Measurements from ENCODE around the gene ATP6V1E1.

DNA sequence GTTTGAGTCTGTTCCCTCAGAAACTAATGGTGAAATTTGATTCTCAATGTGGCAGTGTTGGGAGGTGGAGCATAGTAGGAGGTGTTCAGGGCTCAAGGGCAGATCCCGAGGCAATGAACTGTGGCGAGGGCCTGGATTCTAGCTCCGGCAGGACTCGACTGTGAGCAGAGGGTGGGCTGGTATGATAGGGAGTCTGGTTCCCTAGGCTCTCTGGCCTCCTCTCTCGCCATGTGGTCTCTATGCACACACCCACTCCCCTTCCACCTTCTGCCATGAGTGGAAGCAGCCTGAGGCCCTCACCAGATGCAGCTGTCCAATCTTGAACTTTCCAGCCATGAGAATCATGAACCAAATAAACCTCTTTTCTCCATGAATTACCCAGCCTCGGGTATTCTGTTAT lies 32.3 kb downstream of the ATP6V1E1 start:
- TF ChIP-seq, protein P1, sequence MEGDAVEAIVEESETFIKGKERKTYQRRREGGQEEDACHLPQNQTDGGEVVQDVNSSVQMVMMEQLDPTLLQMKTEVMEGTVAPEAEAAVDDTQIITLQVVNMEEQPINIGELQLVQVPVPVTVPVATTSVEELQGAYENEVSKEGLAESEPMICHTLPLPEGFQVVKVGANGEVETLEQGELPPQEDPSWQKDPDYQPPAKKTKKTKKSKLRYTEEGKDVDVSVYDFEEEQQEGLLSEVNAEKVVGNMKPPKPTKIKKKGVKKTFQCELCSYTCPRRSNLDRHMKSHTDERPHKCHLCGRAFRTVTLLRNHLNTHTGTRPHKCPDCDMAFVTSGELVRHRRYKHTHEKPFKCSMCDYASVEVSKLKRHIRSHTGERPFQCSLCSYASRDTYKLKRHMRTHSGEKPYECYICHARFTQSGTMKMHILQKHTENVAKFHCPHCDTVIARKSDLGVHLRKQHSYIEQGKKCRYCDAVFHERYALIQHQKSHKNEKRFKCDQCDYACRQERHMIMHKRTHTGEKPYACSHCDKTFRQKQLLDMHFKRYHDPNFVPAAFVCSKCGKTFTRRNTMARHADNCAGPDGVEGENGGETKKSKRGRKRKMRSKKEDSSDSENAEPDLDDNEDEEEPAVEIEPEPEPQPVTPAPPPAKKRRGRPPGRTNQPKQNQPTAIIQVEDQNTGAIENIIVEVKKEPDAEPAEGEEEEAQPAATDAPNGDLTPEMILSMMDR (IDR thresholded peaks at IDR 0.05): no peak
- TF ChIP-seq POLR2A (IDR thresholded peaks at IDR 0.05): no peak
- no peak for TF ChIP-seq EP300 (IDR thresholded peaks at IDR 0.05)

All from ovary (tissue), 3 donors.